Mesendoderm (in vitro differentiated cells): ENCODE results near the gene CERS2.
"Not testable (repeated sequence)": the region's sequence is repeated elsewhere in the genome, so short reads cannot be mapped to it uniquely, and the experiment has no call there.

ENCODE experiments used
- DNase-seq: peaks from one replicate; pipeline ENCODE4 v3.0.0; 2013
- H2AK5ac ChIP-seq: 2 replicates; pipeline ENCODE4 v1.6.1; 2013; ENCODE audit warnings: low read length, inconsistent platforms
- H2BK120ac ChIP-seq: 2 replicates; pipeline ENCODE4 v1.6.1; 2013; ENCODE audit warnings: low read depth, mild to moderate bottlenecking, low read length, moderate library complexity, mixed read lengths
- H2BK15ac ChIP-seq: replicated peaks from 2 replicates; pipeline ENCODE4 v1.6.1; 2013; ENCODE audit warnings: low read depth, mild to moderate bottlenecking, moderate library complexity
- H2BK5ac ChIP-seq: 2 replicates; pipeline ENCODE4 v1.6.1; 2013; ENCODE audit warnings: low read length, inconsistent platforms
- H3K18ac ChIP-seq: 2 replicates; pipeline ENCODE4 v1.6.1; 2013; ENCODE audit warnings: mild to moderate bottlenecking, low read length, mixed read lengths
- H3K23ac ChIP-seq: one replicate; pipeline ENCODE4 v1.6.1; 2013; ENCODE audit warnings: low read length
- H3K27ac ChIP-seq: 2 replicates; pipeline ENCODE4 v1.5.1; 2013; ENCODE audit warnings: low read depth, mild to moderate bottlenecking, inconsistent platforms, low read length, moderate library complexity
- H3K27me3 ChIP-seq: 2 replicates; pipeline ENCODE4 v1.6.1; 2013; ENCODE audit warnings: low read length, control low read depth, mild to moderate bottlenecking, inconsistent platforms; ENCODE audit not compliant: insufficient read depth, poor library complexity
- H3K36me3 ChIP-seq: 2 replicates; pipeline ENCODE4 v1.6.1; 2013; ENCODE audit warnings: low read length, inconsistent platforms; ENCODE audit not compliant: control insufficient read depth, insufficient read depth
- H3K4ac ChIP-seq: one replicate; pipeline ENCODE4 v1.6.1; 2013; ENCODE audit warnings: low read depth, mild to moderate bottlenecking, low read length, moderate library complexity
- H3K4me1 ChIP-seq: 2 replicates; pipeline ENCODE4 v1.6.1; 2013; ENCODE audit warnings: low read depth, low read length, inconsistent platforms; ENCODE audit not compliant: control insufficient read depth
- H3K4me2 ChIP-seq: 2 replicates; pipeline ENCODE4 v1.6.1; 2013; ENCODE audit warnings: low read length
- H3K4me3 ChIP-seq: 2 replicates; pipeline ENCODE4 v1.5.1; 2013; ENCODE audit warnings: mild to moderate bottlenecking, low read length
- H3K56ac ChIP-seq: one replicate; pipeline ENCODE4 v1.6.1; 2013; ENCODE audit warnings: low read length
- H3K79me1 ChIP-seq: 2 replicates; pipeline ENCODE4 v1.6.1; 2013; ENCODE audit warnings: low read length, inconsistent platforms
- H3K79me2 ChIP-seq: 2 replicates; pipeline ENCODE4 v1.6.1; 2013; ENCODE audit warnings: mild to moderate bottlenecking, low read length; ENCODE audit not compliant: control insufficient read depth, insufficient read depth
- H3K9ac ChIP-seq: 2 replicates; pipeline ENCODE4 v1.6.1; 2013; ENCODE audit warnings: low read length, inconsistent platforms
- H4K5ac ChIP-seq: one replicate; pipeline ENCODE4 v1.6.1; 2013; ENCODE audit warnings: low read length
- H4K8ac ChIP-seq: one replicate; pipeline ENCODE4 v1.6.1; 2013; ENCODE audit warnings: low read depth, mild to moderate bottlenecking, control low read depth, low read length, moderate library complexity
- WGBS: extraction: QIAGEN DNeasy Blood & Tissue Kit; methylation state at CpG from one replicate; pipeline ENCODE4 v1.1.7; 2013; ENCODE audit warnings: low lambda C conversion rate, missing lambda C conversion rate; ENCODE audit not compliant: insufficient coverage; ENCODE audit errors: extremely low coverage; 5-methylcytosine and 5-hydroxymethylcytosine counted together

Gene CERS2

GRCh38 chr1:150944856-150945255 lies 29.8 kb downstream of the CERS2 start:
- Histone ChIP-seq H3K56ac (no peak overlapping the region), H3K4ac (no peak overlapping the region), H3K4me1 (no peaks in the 10 kb centered on the region), H4K5ac (no peak overlapping the region), H3K23ac (no peak overlapping the region), H3K9ac (no peak overlapping the region), H3K36me3 (peaks cover 16% of the 10 kb centered on the region), H2BK120ac (no peak overlapping the region), H2BK15ac (no peak overlapping the region), H2AK5ac (no peak overlapping the region), H4K8ac (no peak overlapping the region), H3K4me2 (no peak overlapping the region), H3K27ac (no peak overlapping the region), H3K18ac (no peak overlapping the region), H2BK5ac (no peak overlapping the region), H3K4me3 (no peak overlapping the region), H3K79me1 (no peaks in the 10 kb centered on the region), H3K79me2 (no peaks in the 10 kb centered on the region), H3K27me3 (no peaks in the 10 kb centered on the region)
- DNase-seq, result no peak
- WGBS, result no CpG with 5 or more reads among the region's 5 CpGs

- Histone ChIP-seq H3K36me3 (peaks cover 4% of the 10 kb centered on the region), H3K18ac (no peak overlapping the region), H3K23ac (no peak overlapping the region), H4K5ac (no peak overlapping the region), H4K8ac (no peak overlapping the region), H3K56ac (no peak overlapping the region), H3K79me1 (peaks cover 4% of the 10 kb centered on the region), H3K27ac (no peak overlapping the region), H2BK15ac (no peak overlapping the region), H3K4me2 (no peak overlapping the region), H2AK5ac (no peak overlapping the region), H3K4me1 (no peaks in the 10 kb centered on the region), H3K79me2 (peaks cover 5% of the 10 kb centered on the region), H2BK120ac (no peak overlapping the region), H3K4me3 (no peak overlapping the region), H3K4ac (no peak overlapping the region), H3K9ac (no peak overlapping the region), H2BK5ac (no peak overlapping the region), H3K27me3 (no peaks in the 10 kb centered on the region)
- no CpG with 5 or more reads among the region's 1 CpG for WGBS
- peak; percentile 18 for DNase-seq
These were observed 42.9 kb downstream of the CERS2 start for GRCh38 chr1:150931773-150932172.

GRCh38 chr1:150928775-150929174 lies 45.9 kb downstream of the CERS2 start:
- not testable (repeated sequence) for H3K4ac ChIP-seq, H2AK5ac ChIP-seq, H2BK5ac ChIP-seq, H4K5ac ChIP-seq, H3K23ac ChIP-seq, H3K4me3 ChIP-seq, H3K27ac ChIP-seq, H4K8ac ChIP-seq, H3K4me2 ChIP-seq, H3K9ac ChIP-seq, H3K36me3 ChIP-seq, H3K18ac ChIP-seq, H3K27me3 ChIP-seq, H3K79me2 ChIP-seq, H2BK15ac ChIP-seq, DNase-seq, H3K56ac ChIP-seq, H2BK120ac ChIP-seq, H3K79me1 ChIP-seq, H3K4me1 ChIP-seq
- no CpG with 5 or more reads among the region's 6 CpGs for WGBS

GRCh38 chr1:150928286-150928685 lies 46.3 kb downstream of the CERS2 start:
- H3K23ac ChIP-seq, result no peak overlapping the region
- no peak overlapping the region for H2BK15ac ChIP-seq
- no peaks in the 10 kb centered on the region for H3K4me1 ChIP-seq
- no peaks in the 10 kb centered on the region for H3K27me3 ChIP-seq
- H4K8ac ChIP-seq, result no peak overlapping the region
- H3K9ac ChIP-seq, result no peak overlapping the region
- WGBS, result no CpG with 5 or more reads among the region's 3 CpGs
- no peak overlapping the region for H3K4me2 ChIP-seq
- no peak overlapping the region for H2AK5ac ChIP-seq
- H3K56ac ChIP-seq, result no peak overlapping the region
- no peak overlapping the region for H4K5ac ChIP-seq
- H3K4me3 ChIP-seq, result no peak overlapping the region
- peaks cover 4% of the 10 kb centered on the region for H3K36me3 ChIP-seq
- peaks cover 5% of the 10 kb centered on the region for H3K79me2 ChIP-seq
- H3K27ac ChIP-seq, result no peak overlapping the region
- no peak overlapping the region for H2BK5ac ChIP-seq
- peaks cover 4% of the 10 kb centered on the region for H3K79me1 ChIP-seq
- H2BK120ac ChIP-seq, result no peak overlapping the region
- no peak overlapping the region for H3K18ac ChIP-seq
- DNase-seq, result peak; percentile 4
- H3K4ac ChIP-seq, result no peak overlapping the region

GRCh38 chr1:150927624-150928023 lies 47.0 kb downstream of the CERS2 start:
- Histone ChIP-seq H2BK15ac (no peak overlapping the region), H3K27me3 (no peaks in the 10 kb centered on the region), H3K36me3 (peaks cover 4% of the 10 kb centered on the region), H3K4me2 (no peak overlapping the region), H3K23ac (no peak overlapping the region), H4K5ac (peak overlapping the region; percentile 71), H4K8ac (no peak overlapping the region), H3K9ac (no peak overlapping the region), H3K79me2 (peaks cover 5% of the 10 kb centered on the region), H3K27ac (no peak overlapping the region), H2BK5ac (no peak overlapping the region), H2AK5ac (no peak overlapping the region), H3K4me3 (no peak overlapping the region), H3K18ac (no peak overlapping the region), H3K4ac (no peak overlapping the region), H3K56ac (peak overlapping the region; percentile 15), H2BK120ac (no peak overlapping the region), H3K79me1 (peaks cover 4% of the 10 kb centered on the region), H3K4me1 (no peaks in the 10 kb centered on the region)
- no peak for DNase-seq
- no CpG with 5 or more reads among the region's 4 CpGs for WGBS

- Histone ChIP-seq H3K4ac (peak within 1 kb of the TSS; percentile 70), H2BK5ac (peak within 1 kb of the TSS; percentile 24), H3K4me1 (no peaks in the 10 kb centered on the region), H3K9ac (peak within 1 kb of the TSS; percentile 66), H3K56ac (peak within 1 kb of the TSS; percentile 78), H3K18ac (peak within 1 kb of the TSS; percentile 99), H2BK120ac (peak within 1 kb of the TSS; percentile 78), H3K4me2 (peak within 1 kb of the TSS; percentile 31), H2AK5ac (no peak within 1 kb of the TSS), H3K23ac (no peak within 1 kb of the TSS), H3K4me3 (peak within 1 kb of the TSS; percentile 48), H3K36me3 (peaks cover 4% of the 10 kb centered on the region), H3K79me2 (peaks cover 5% of the 10 kb centered on the region), H3K79me1 (peaks cover 4% of the 10 kb centered on the region), H3K27me3 (no peaks in the 10 kb centered on the region), H4K5ac (no peak within 1 kb of the TSS), H3K27ac (peak within 1 kb of the TSS; percentile 84), H4K8ac (peak within 1 kb of the TSS; percentile 78), H2BK15ac (no peak within 1 kb of the TSS)
- no CpG with 5 or more reads among the region's 39 CpGs for WGBS
- peak; percentile 99 for DNase-seq
These were observed 48.4 kb downstream of the CERS2 start, which contains the start of gene SETDB1 for GRCh38 chr1:150926097-150926741. SETDB1 (plus strand) TSS chr1:150926363; CDS start chr1:150927715, 1,352 bp downstream.
